ENCODE data around the gene GPR61.

The GPR61 gene

GRCh38 chr1:109539676-109540075 lies at the start of gene GPR61:
Gene GPR61, plus strand, starts transcription at chr1:109539872. Its CDS starts 3,151 bp downstream, at chr1:109543023.
- no peak for DNase-seq

- DNase-seq, result peak; percentile 67
Observed at GRCh38 chr1:109490029-109490933, 49.4 kb upstream of the GPR61 start.

GRCh38 chr1:109490934-109491302 lies 48.8 kb upstream of the GPR61 start:
- DNase-seq, result no peak

- no peak for DNase-seq
Observed at GRCh38 chr1:109491372-109491771, 48.3 kb upstream of the GPR61 start.

- DNase-seq, result no peak
Observed at GRCh38 chr1:109492779-109493178, 46.9 kb upstream of the GPR61 start.

GRCh38 chr1:109493227-109493626 lies 46.4 kb upstream of the GPR61 start:
- DNase-seq, result no peak

GRCh38 chr1:109493805-109494539 lies 45.7 kb upstream of the GPR61 start, which contains the start of gene CYB561D1:
Gene CYB561D1, plus strand, starts transcription at chr1:109494094. Its CDS starts 46 bp downstream, at chr1:109494140.
- DNase-seq, result peak; percentile 96

GRCh38 chr1:109495738-109496137 lies 43.9 kb upstream of the GPR61 start:
- DNase-seq, result no peak

GRCh38 chr1:109497449-109498160 lies 42.1 kb upstream of the GPR61 start:
- no peak for DNase-seq

GRCh38 chr1:109498161-109498801 lies 41.4 kb upstream of the GPR61 start:
- no peak for DNase-seq

- no peak for DNase-seq
Observed at GRCh38 chr1:109499081-109499480, 40.6 kb upstream of the GPR61 start.

- no peak for DNase-seq
Observed at GRCh38 chr1:109499661-109500536, 39.8 kb upstream of the GPR61 start.

- DNase-seq, result no peak
Observed at GRCh38 chr1:109500941-109501381, 38.7 kb upstream of the GPR61 start.

- DNase-seq, result no peak
Observed at GRCh38 chr1:109501644-109502363, 37.9 kb upstream of the GPR61 start.

- DNase-seq, result no peak
Observed at GRCh38 chr1:109502364-109502851, 37.3 kb upstream of the GPR61 start.

GRCh38 chr1:109503935-109504334 lies 35.7 kb upstream of the GPR61 start:
- DNase-seq, result no peak

GRCh38 chr1:109504974-109505373 lies 34.7 kb upstream of the GPR61 start:
- no peak for DNase-seq

- no peak for DNase-seq
Observed at GRCh38 chr1:109508001-109508872, 31.4 kb upstream of the GPR61 start.

GRCh38 chr1:109508873-109509175 lies 30.8 kb upstream of the GPR61 start:
- DNase-seq, result no peak

Measured in activated CD4-positive, CD25-positive, alpha-beta regulatory T cell treated with anti-CD3 and anti-CD28 coated beads, Interleukin-2, amount 50 U/mL, for 72 hours (primary cell).